ENCODE data around the gene NAV2.

NAV2 gene, protein sequence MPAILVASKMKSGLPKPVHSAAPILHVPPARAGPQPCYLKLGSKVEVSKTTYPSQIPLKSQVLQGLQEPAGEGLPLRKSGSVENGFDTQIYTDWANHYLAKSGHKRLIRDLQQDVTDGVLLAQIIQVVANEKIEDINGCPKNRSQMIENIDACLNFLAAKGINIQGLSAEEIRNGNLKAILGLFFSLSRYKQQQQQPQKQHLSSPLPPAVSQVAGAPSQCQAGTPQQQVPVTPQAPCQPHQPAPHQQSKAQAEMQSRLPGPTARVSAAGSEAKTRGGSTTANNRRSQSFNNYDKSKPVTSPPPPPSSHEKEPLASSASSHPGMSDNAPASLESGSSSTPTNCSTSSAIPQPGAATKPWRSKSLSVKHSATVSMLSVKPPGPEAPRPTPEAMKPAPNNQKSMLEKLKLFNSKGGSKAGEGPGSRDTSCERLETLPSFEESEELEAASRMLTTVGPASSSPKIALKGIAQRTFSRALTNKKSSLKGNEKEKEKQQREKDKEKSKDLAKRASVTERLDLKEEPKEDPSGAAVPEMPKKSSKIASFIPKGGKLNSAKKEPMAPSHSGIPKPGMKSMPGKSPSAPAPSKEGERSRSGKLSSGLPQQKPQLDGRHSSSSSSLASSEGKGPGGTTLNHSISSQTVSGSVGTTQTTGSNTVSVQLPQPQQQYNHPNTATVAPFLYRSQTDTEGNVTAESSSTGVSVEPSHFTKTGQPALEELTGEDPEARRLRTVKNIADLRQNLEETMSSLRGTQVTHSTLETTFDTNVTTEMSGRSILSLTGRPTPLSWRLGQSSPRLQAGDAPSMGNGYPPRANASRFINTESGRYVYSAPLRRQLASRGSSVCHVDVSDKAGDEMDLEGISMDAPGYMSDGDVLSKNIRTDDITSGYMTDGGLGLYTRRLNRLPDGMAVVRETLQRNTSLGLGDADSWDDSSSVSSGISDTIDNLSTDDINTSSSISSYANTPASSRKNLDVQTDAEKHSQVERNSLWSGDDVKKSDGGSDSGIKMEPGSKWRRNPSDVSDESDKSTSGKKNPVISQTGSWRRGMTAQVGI (N-terminal part only)

DNA sequence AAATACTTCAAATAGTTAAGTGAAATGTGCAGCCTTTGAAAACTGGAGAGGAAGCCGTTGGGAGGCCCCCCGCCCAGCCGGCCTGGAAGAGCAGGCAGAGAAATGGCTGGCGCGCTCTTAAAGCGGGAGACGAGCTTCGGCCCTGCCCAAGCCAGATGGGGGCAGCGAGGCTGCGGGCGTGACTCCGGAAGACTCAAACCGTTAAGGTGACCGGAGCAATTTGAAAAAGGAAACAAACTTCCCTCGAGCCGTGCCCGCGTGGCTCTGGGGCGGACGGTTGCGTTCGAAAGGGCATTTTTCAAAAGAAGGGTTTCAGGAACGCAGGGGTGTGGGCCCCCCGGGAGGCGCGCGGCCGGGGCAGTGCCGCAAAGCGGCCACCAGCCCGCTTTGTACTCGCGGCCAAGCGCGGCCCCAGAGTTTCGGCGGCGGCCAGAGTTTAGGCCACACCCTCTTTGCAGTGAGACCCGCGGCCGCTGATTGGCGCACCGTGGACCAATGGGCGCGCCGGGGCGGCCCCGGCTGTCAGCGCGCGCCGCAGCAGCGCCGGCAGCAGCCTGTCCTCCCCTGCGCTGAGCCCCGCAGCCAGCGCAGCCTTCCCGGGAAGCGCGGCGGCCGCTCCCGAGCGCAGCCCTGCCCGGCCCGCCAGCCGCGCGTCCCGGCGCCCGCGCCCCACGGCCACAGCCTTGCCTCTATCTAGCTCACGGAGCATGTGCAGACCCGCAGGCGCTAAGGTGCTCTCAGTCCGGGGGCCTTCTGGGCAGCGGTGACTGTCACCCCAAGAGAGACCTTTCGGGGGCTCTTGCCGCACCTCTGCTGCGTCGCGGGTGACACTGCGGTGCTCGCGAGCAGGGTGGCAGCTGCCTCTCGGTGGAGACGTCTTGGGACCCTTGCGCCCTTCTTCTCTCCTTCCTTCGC, at the start of gene NAV2:
Gene NAV2, plus strand, starts transcription at position 557 of the 915 bp plus-strand sequence. CDS start 859 bp downstream, outside the sequence.
- peak; percentile 66 for DNase-seq (ENCODE audit: low read depth)

DNA sequence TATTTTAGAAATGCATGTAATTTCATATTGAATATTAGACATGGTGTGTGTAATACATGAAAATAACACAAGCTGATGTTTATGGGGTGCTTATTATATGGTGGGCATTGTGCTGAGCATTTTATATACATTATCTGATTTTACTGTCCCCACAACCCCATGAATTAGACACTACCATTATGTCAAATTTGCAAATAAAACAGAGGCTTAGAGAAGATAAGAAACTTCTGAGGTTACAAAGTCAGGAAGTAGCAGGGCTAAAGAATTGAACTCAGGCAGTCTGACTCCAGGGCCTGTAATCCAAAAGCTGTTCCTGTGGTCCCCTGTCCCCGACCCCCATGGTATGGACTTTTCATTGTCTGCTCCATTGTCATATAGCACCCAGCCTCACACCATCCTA, 49.4 kb upstream of the NAV2 start:
- no peak for DNase-seq (ENCODE audit: low read depth)

DNA sequence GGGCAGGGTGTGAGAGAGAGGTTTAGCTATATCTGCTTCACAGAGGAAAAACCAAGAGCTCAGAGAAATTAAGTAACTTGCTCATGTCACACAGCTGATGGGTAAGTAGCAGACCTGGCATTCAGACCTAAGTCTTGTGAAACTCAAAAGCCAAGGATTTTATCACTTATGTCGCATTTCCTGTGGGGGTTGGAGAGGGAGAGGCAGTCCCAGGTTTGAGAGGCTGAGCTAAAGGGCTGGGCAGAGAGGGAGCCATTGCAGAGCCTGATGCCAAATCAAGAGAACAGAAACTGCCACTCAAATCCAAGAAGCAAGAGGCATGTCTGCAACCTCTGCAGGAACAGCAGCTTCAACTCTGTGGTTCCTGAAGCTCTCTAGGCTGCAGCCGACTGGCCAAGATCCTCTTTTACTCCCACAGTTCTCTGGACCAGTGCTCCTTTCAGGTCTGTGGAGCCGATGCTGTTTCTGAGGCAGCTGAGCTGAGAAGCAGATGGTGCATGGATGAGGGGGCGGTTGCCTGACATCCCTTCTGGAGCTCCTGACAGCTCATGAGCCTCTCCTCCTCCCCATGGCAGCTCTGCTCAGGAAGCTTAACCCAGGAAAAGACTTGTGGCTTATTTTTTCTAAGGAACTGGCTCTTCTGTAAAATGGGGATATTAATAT, 47.6 kb upstream of the NAV2 start:
- DNase-seq (ENCODE audit: low read depth) = no peak

DNA sequence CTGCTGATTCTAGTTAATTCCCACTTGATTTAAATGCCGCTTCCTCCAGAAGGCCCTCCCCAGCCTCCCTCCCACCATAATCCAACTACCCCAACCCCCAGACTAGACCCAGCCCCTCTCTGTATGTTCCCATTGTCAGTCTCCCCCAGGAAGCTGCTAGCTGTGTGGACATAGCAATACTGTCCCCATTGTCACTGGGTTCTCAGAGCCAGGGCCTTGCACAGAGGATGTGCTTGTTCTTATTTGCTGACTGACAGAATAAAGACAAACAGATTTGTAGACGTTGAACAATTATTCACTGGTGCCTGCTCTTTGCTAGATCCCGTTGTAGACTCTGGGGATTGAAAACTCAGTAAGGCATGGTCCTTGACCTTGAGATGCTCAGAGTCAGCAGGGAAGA, 45.7 kb upstream of the NAV2 start:
- no peak for DNase-seq (ENCODE audit: low read depth)

DNA sequence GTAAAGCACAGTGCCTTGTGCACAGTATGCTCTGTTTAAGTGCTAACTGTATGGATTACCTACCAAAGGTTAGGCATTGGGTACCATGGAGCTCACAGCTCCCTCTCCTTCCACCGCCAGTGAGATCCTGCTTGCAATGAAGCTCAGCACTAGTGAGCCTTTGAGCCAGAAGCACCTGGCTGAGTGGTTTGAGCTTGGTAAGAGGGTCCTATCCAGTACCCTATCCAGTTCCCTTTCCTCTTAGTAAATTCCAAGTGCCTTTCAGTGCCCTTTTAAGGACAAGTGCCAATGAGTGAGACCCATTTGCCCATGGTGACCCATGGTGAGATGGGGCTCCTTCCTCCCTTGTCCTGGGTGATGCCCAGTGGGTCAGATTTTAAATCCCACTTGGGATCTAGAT, 43.1 kb upstream of the NAV2 start:
- DNase-seq (ENCODE audit: low read depth) = no peak

DNA sequence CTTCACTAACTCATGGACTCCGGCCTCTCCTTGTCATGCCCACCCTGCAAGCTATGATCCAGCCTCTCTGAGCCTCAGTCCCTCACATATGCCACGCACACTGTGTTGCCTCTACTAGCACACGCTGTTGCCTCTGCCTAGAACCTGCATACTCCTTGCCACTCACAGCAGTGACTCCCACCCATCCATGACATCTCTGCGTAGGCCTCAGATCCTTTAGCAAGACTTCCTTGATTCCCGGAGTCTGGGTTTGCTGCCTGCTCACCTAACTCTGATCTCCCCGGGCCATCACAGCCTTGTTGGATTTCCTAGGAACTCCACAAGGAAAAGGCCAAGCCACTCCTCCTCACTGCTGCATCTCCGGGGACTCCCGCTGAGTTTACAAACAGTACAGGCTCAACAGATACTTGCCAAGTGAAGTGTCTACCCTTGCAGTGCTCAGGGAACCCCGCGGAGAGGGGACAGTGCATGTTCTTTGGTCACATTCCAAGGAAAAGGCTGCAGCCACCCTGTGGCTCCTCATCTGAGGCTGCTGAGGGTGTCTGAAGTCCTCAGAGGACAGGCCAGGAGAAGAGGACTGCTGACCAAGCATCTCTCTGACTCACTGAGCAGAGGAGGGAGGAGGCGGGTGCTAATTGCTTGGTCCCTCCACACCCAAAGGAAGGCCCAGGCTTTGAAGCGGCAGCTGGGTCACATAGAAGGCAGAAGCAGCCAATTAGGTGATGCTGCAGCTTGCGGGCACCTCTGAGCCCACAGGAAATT, 42.4 kb upstream of the NAV2 start:
- no peak for DNase-seq (ENCODE audit: low read depth)

DNA sequence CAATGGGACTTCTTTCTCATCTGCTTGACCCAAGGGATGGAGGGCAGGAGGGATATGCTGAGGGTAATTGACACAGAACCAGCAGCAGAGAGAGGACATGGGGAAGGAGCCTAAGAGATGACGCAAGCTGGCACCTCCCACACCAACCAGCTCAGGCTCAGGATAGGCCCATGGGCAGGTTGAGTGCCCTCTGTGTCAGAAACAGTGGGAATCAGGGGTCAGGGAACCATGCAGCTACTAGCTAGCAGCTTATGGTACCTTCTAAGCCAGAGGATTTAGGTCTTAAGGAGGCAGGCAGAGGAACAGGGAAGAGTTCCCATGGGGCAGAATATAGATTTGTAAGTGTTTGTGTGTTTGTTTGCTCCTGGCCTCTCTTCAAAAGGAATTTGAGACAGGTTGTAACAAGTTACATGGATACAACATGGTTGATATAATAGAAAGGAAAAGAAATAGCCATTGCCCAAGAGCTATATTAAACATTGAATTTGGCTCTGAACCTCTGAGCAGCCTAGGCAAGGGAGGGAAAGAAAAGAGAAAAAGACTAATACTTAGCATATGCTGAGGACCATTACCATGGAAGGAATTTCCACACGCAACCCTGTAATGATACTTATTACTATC, 39.9 kb upstream of the NAV2 start:
- DNase-seq (ENCODE audit: low read depth) = no peak

DNA sequence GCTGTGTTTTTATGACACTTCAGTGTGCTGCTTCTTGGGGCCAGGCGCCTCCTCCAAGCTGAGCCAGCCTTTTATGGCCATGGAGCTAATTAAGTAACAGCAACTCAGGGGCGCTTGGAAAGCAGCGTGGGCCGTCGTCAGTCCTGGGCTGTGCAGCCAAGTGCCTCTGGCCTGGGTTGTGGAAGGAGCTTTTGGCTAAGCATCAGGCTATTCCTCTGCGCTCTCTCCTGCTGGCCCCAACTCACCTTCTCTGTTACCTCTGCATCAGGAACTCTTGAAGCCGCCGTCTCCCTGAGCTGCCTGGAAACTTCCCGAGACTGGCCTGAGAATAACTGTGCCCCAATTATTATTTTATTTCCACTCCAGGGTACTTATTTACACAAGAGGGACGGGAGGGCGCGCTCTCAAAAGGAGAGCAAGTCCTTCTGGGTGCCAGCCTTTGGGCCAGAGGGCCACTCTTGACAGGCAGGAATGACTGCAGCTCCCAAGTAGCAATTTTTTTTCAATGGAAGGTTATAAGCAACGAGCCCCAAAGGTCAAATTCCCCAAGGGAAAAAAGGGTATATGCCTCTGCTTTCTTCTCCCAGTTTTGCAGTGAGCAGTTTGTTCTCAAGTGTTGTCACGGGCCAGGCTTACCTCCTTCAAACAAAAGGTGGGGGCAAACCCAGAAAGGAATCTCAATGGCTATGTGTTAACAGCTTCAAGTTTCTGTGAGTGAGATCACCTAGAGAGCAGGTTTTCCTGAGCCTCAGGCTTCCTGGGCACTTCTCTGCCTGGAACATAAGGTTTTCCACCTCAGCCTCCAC, 38.5 kb upstream of the NAV2 start:
- DNase-seq (ENCODE audit: low read depth) = no peak

DNA sequence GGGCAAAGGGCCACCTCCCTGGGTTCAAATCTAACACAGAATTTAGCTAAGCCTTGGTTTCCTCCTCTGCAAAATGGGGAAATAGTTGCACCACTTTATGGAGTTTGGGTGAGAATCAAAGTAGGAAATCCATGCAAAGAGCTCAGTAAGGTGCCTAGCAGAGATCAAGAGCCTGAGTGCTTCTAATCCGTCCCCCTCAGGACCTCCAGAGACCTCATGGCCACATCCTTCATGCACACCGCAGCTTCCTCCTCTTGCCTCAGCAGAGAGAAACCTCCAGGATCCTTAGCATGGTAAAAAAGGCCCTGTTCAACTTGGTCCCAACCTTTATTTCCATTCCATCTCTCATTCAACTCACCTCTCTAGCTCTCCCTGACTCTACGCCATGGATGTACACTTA, 37.8 kb upstream of the NAV2 start:
- no peak for DNase-seq (ENCODE audit: low read depth)

DNA sequence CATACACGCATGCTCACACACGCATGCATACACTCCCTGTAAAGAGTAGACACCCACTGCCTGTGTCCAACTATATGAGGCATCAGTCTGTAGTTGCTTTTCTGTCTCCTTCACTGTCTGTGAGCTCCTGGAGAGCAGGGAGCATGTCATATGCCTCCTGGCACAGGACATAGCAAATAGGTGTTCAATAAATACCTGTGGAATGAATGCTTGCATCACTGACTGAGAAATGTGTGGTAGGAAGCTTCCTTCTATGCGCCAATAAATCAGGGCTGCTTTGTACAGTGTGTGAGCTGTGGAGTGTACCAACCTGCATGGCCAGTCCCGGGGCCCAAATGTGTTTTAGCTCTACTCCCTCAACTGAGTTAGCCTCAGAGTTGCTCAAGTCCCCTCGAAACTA, 37.2 kb upstream of the NAV2 start:
- DNase-seq (ENCODE audit: low read depth) = no peak

DNA sequence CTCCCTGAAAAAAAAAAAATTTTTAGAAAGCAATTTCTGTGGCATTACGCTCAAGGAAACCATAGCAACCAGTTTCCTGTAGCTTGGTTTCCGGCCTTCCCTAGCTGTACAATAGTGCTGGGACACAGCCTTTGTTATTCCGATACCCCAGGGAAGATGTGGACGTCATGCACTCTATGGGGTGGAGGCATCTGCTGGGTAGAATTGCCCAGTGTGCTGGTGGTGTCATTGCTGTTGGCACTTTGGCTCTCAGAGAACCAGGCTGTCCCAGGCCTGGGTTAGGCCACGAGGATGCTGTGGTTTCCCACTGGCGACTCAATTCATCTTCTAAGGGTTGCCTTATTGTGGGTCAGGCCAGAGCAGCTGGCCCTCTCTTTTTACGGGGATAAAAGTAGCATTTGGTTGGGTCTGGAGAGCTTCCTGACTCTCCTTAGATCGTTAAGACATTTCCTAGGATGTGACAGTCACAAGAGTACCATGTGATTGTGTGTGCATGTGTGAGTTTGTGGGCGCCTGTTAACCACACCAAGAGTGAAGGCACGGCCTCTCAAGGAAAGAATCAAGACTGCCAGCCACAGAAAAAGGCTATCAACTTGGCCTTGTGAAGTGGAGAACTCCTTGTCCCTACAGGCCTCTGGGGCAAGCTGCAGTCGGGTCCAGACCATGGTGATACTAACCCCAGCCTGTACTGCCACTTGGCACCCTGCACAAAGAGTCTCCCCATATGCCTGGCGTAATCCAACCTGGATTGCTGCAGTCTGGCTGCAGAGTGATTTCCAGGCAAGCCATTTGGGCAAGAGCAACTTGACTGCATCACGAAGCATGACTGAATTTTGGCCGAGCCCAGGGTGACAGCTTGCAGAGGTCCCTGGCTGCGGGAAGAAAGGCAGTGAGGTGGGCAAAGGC, 35.9 kb upstream of the NAV2 start:
- DNase-seq (ENCODE audit: low read depth) = no peak

DNA sequence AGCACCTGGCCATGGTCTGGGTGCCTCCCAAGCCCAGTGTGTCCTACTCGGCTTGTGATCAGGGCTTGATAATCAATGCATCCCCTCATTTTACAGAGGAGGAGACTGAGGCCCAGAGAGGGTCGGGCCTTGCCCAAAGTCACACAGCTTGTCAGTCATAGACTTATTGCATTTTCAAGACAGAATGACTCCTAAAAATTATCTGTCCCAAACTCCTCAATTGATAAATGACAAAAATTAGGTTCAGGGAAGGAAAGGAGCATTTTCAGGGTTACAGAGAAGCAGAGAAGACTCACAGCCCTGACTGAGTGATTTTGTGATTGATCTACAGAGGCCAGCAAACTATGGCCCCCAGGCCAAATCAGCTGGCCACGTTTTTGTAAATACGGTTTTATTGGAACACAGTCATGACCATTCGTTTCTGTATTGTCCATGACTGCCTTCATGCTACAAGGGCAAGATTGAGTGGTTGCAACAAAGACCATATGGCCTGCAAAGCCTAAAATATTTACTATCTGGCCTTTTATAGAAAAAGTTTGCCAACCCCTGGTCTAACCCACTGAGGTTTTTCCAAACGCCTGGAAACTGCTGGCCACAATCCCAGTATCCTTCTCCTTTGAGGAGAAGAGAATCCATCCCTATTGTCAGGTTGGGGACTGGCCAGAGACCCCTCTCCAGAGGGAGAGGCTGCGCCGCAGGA, 35.1 kb upstream of the NAV2 start:
- DNase-seq (ENCODE audit: low read depth) = no peak

DNA sequence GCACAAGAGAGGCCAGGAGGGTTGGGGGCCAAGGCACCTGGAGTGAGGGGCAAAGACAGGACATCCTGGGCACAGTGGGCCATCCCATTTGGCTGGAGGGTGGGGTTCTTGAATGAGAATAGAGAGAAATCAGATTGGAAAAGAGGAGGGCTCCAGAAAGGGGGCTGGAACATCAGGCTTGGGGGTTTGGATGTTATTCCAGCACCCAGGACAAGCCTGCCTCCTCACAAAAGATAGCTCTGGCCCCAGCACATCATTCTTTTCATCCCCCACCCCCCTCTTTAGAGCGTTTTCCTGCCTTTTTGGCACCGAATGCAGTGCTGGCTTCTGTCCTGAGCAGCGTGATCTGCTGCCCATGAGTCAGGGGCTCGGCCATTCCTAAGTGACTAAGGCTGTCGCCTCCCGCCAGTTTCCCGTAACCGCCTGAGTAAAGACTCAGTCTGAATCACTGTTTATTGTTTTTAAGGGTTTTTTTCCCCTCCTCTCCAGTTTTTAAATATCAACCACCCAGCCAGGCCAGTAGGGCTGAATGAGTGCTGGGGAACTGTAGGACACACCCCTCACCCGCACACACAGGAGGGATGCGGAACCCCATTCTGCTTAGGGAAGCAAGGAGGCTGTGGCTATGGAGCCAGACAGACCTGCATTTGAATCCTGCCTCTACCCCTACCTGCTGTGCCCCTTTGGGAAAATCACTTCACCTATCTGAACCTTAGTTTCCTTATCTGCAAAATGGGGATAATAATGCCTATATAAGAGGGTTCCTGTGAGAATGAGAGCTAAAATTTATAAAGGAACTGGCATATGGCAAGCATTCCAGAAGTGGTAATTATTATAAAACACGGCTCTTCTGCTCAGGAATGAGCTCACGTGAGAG, 32.4 kb upstream of the NAV2 start:
- no peak for DNase-seq (ENCODE audit: low read depth)

DNA sequence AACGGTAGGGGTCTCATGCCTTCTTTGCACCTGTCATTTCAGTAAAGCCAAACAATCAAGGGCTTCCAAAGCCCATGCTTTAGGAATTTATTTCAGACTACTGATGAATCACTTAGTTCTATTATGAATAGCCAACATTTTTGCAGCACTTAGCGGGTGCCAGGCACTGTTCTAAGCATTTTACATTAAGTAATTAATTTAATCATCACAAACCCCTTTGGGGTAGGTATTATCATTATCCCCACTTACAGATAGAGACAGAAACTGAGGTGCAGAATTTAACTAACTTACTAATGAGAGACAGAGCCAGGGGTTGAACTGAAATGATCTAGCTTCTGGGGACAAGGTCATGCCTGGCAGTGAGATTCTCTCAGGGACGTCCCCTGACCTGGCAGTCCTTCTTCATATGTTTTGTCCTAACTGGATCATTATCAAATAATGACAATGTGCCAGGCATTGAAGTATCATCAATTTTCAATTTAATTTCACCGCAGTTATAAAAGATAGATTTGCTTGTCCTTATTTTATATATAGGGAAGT, 31.7 kb upstream of the NAV2 start:
- DNase-seq (ENCODE audit: low read depth) = no peak

DNA sequence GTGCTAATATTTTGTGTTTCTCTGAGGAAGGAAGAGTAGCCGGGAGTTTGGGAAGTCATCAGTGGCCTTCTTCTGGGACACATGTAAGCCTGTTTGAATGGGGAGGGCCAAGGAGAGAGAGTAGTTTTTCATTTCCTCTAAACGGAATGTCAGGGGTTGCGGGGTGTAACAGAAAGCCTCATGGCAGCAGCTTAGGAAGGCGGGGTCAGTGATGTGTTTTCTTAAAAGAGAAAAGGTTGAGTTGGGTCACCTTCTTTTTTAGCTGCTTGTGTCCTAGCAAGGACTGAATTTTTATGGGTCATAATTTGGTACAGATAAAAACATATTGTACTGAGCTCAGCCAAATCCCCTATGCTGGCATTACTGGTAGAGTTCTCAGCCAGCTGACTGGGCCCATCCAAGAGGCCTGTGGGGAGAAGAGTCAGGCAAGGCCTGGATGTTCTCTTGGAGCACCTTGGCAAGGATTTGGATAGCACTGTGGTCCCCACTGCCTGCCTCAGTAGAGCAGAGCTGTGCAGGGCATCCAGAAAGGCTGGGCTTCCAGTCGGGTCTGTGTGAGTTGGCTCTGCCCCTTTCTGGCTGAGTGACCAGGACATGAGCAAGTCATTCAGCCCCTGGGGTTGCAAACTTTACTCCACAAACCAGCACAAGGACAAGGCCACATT, 29.4 kb upstream of the NAV2 start:
- no peak for DNase-seq (ENCODE audit: low read depth)
